A673 (cell line): ENCODE data around the gene YWHAG. TPM values are rescaled to one million over a fixed set of nuclear protein-coding genes. Genes with fewer than 3 reads are reported as not detected.

ENCODE experiments used
- BruUV-seq: library from RNA; stranded (reverse); fragments of 400-500 nt; replicated peaks from 2 replicates; lab custom pipeline; 2021; lab: Mats Ljungman, UMichigan
- CTCF ChIA-PET: fragments of 300-600 bp; sonication (Branson Sonifier 250); formaldehyde crosslinking; loops from one replicate; lab custom pipeline; 2022; ENCODE audit warnings: antibody characterized with exemption; lab: Charles Lee
- POLR2A ChIA-PET: fragments of 300-600 bp; sonication (Branson Sonifier 250); formaldehyde crosslinking; loops from one replicate; lab custom pipeline; 2022; ENCODE audit warnings: antibody characterized with exemption; ENCODE audit not compliant: low non-redundant PET; lab: Charles Lee
- DNase-seq: peaks from one replicate; pipeline ENCODE4 v3.0.0-alpha.2; 2015; ENCODE audit warnings: low spot score
- H3K27ac ChIP-seq: fragments of 200-600 bp; sonication (generic); 2 replicates; pipeline ENCODE4 v1.5.1; 2016; ENCODE audit warnings: mixed run types, low read depth, mild to moderate bottlenecking, mixed read lengths, antibody characterized with exemption, low read length; ENCODE audit not compliant: poor library complexity, severe bottlenecking
- H3K27me3 ChIP-seq: fragments of 200-600 bp; sonication (generic); replicated peaks from 2 replicates; pipeline ENCODE4 v1.6.1; 2017; ENCODE audit warnings: mixed run types, low read depth, mild to moderate bottlenecking, mixed read lengths, antibody characterized with exemption, low read length; ENCODE audit not compliant: insufficient read depth, poor library complexity
- H3K36me3 ChIP-seq: fragments of 200-600 bp; sonication (generic); 2 replicates; pipeline ENCODE4 v1.6.1; 2016; ENCODE audit warnings: mixed run types, mild to moderate bottlenecking, mixed read lengths, antibody characterized with exemption, low read length; ENCODE audit not compliant: insufficient read depth, poor library complexity, severe bottlenecking
- H3K4me1 ChIP-seq: fragments of 200-600 bp; sonication (generic); 2 replicates; pipeline ENCODE4 v1.6.1; 2017; ENCODE audit warnings: mixed run types, mild to moderate bottlenecking, mixed read lengths, antibody characterized with exemption, low read length; ENCODE audit not compliant: insufficient read depth, poor library complexity, severe bottlenecking
- H3K4me3 ChIP-seq: fragments of 200-600 bp; sonication (generic); 2 replicates; pipeline ENCODE4 v1.5.1; 2016; ENCODE audit warnings: low read depth, mixed run types, mild to moderate bottlenecking, mixed read lengths, low read length; ENCODE audit not compliant: poor library complexity, severe bottlenecking
- H3K9me3 ChIP-seq: fragments of 200-600 bp; sonication (generic); 2 replicates; pipeline ENCODE4 v1.6.1; 2016; ENCODE audit warnings: mixed run types, low read depth, mild to moderate bottlenecking, mixed read lengths, antibody characterized with exemption, low read length; ENCODE audit not compliant: poor library complexity, severe bottlenecking
- CTCF ChIP-seq: fragments of 300-800, 200-600 bp; sonication (generic); conservative IDR thresholded peaks from 2 replicates; pipeline ENCODE4 v1.5.1; 2017; ENCODE audit warnings: low read depth, mild to moderate bottlenecking, antibody characterized with exemption, low read length, moderate library complexity, mixed read lengths
- EZH2 ChIP-seq: fragments of 200-600 bp; sonication (generic); IDR thresholded peaks from 2 replicates; pipeline ENCODE4 v1.6.1; 2017; ENCODE audit warnings: borderline replicate concordance, low read depth, mild to moderate bottlenecking, mixed read lengths, antibody characterized with exemption, low read length; ENCODE audit not compliant: poor library complexity, severe bottlenecking
- intact Hi-C: fragments of 100-400 bp; cut with micrococcal nuclease; formaldehyde crosslinking; loops from one replicate; pipeline ENCODE4 v1.10.0; 2022; ENCODE audit not compliant: unreplicated experiment
- total RNA-seq: library from RNA; stranded (reverse); gene quantifications from 2 replicates; pipeline ENCODE4 v1.2.3, GENCODE V29; 2021

YWHAG gene
- total RNA-seq, 1 experiment from 2014 or later = 249 TPM

GRCh38 chr7:76282344-76283253 is 76.2 kb downstream of the YWHAG start:
- CTCF ChIA-PET = interaction anchor here (0.6 to 1.7 kb wide), 2 partner anchors 9 to 104 kb away, joined by 5 to 12 read pairs; no protein-coding TSS in a partner anchor
- intact Hi-C loops = no loop called here
- BruUV-seq = no TSS peak
- Histone ChIP-seq H3K27me3 (peaks cover 19% of the 10 kb centered on the region), H3K4me1 (no peaks in the 10 kb centered on the region), H3K4me3 (peak overlapping the region; percentile 57), H3K27ac (no peak overlapping the region), H3K36me3 (no peaks in the 10 kb centered on the region), H3K9me3 (no peaks in the 10 kb centered on the region)
- TF ChIP-seq CTCF (no peak), EZH2 (no peak)
- DNase-seq = no peak
- POLR2A ChIA-PET = no interaction called here

- intact Hi-C loops = no loop called here
- Histone ChIP-seq H3K9me3 (no peaks in the 10 kb centered on the region), H3K27ac (no peak overlapping the region), H3K4me1 (no peaks in the 10 kb centered on the region), H3K36me3 (no peaks in the 10 kb centered on the region), H3K4me3 (peak overlapping the region; percentile 57), H3K27me3 (peaks cover 19% of the 10 kb centered on the region)
- ChIA-PET CTCF (interaction anchor here (0.6 to 1.7 kb wide), 2 partner anchors 10 to 103 kb away, joined by 5 to 12 read pairs; no protein-coding TSS in a partner anchor), POLR2A (no interaction called here)
- BruUV-seq = no TSS peak
- TF ChIP-seq EZH2 = no peak
- no peak for TF ChIP-seq CTCF
- no peak for DNase-seq
These were observed 77.0 kb downstream of the YWHAG start for GRCh38 chr7:76281706-76282343.

- Histone ChIP-seq H3K4me1 (no peaks in the 10 kb centered on the region), H3K9me3 (no peaks in the 10 kb centered on the region), H3K4me3 (peak overlapping the region; percentile 57), H3K36me3 (no peaks in the 10 kb centered on the region), H3K27me3 (peaks cover 19% of the 10 kb centered on the region), H3K27ac (no peak overlapping the region)
- TF ChIP-seq CTCF = no peak
- TF ChIP-seq EZH2 = peak; percentile 44
- DNase-seq = no peak
- intact Hi-C loops = no loop called here
- no TSS peak for BruUV-seq
- CTCF ChIA-PET = interaction anchor here (1.7 kb wide), 1 partner anchor 11 kb away, joined by 12 read pairs; no protein-coding TSS in a partner anchor
- POLR2A ChIA-PET = no interaction called here
These were observed 77.6 kb downstream of the YWHAG start for GRCh38 chr7:76281006-76281705.
